Testis (tissue), 3 donors: ENCODE measurements around the gene VRK1. TPM values are rescaled to one million over a fixed set of nuclear protein-coding genes. Genes with fewer than 3 reads are reported as not detected.

Experiments
- DNase-seq: peaks from one replicate; pipeline ENCODE4 v3.0.0-alpha.2; 2019
- H3K27ac ChIP-seq, 2 donors: fragments of 200-600 bp; sonication (generic); one replicate each; pipeline ENCODE4 v1.5.1; 2019
- H3K27me3 ChIP-seq: fragments of 200-600 bp; sonication (generic); one replicate; pipeline ENCODE4 v1.5.1; 2019
- H3K36me3 ChIP-seq: fragments of 200-600 bp; sonication (generic); one replicate; pipeline ENCODE4 v1.5.1; 2017; ENCODE audit warnings: low read depth; ENCODE audit errors: missing control alignments
- H3K4me1 ChIP-seq: fragments of 200-600 bp; sonication (generic); one replicate; pipeline ENCODE4 v1.5.1; 2019
- H3K4me3 ChIP-seq, 2 donors: fragments of 200-600 bp; sonication (generic); one replicate each; pipeline ENCODE4 v1.5.1; 2017 to 2019
- H3K9me3 ChIP-seq: fragments of 200-600 bp; sonication (generic); one replicate; pipeline ENCODE4 v1.5.1; 2017
- POLR2A ChIP-seq: fragments of 450-650 bp; IDR thresholded peaks from one replicate; pipeline ENCODE4 v1.6.1; 2017; ENCODE audit warnings: antibody characterized with exemption, mild to moderate bottlenecking, moderate library complexity
- WGBS, 2 donors: methylation state at CpG; one replicate each; pipeline ENCODE4 v1.1.5; 2018; 5-methylcytosine and 5-hydroxymethylcytosine counted together
- intact Hi-C: fragments of 100-400 bp; cut with DNase I; formaldehyde crosslinking; loops from one replicate; pipeline ENCODE4 v1.15.1; 2023; ENCODE audit warnings: low total_unique reads
- polyA plus RNA-seq: library from polyadenylated mRNA; stranded (reverse); fragments of 350-450 nt; fragmentation: Illumina TruSeq; extraction: RNeasy Lipid Tissue Mini Kit (QIAGEN cat#74804); gene quantifications from one replicate; pipeline ENCODE4 v1.2.3, GENCODE V29; 2014; ENCODE audit warnings: low read depth, low replicate concordance; ENCODE audit not compliant: insufficient read depth
- total RNA-seq, 2 donors: library from RNA; depleted of rRNA; stranded (reverse); fragments of >200 nt; gene quantifications; one replicate each; pipeline ENCODE4 v1.2.3, GENCODE V29; 2016
- TF ChIP-seq, protein P1 (sequence below), 3 experiments: fragments of 450-650 bp in 2 of 3; fragments of 200-600 bp in 1 of 3; sonication (generic) in 1 of 3; IDR thresholded peaks; one replicate each; pipeline ENCODE4 v1.5.1; 2016 to 2019; ENCODE audit warnings: antibody characterized with exemption in 3 of 3, mild to moderate bottlenecking in 2 of 3, moderate library complexity in 1 of 3

The VRK1 gene
- total and polyA plus RNA-seq, 3 donors from 2014 or later, result 44.7 to 52.0 (median 49.2) TPM

DNA sequence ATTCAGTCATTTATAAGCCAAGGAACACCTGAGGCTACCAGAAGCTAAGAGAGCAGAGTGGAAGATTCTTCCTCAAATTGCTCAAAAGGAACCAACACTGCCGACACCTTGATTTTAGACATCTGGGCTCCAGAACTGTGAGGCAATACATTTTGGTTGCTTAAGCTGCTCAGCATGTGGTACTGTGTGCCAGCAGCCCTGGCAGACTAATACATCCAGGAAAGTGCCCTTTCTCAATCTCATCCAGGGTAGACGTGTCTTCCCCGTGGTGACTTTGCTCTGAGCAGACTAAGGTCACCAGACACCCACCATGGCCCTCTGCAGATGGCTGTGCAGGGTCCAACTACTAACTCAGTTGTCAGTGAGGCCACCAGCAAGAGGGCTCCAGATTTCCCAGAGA lies 122.8 kb downstream of the VRK1 start:
- no peak overlapping the region for H3K4me3 ChIP-seq
- 86 to 92% methylated on average over 2 to 3 of the region's 3 CpGs for WGBS, 2 donors
- no peaks in the 10 kb centered on the region for H3K9me3 ChIP-seq
- no peaks in the 10 kb centered on the region for H3K27me3 ChIP-seq
- TF ChIP-seq, protein P1, sequence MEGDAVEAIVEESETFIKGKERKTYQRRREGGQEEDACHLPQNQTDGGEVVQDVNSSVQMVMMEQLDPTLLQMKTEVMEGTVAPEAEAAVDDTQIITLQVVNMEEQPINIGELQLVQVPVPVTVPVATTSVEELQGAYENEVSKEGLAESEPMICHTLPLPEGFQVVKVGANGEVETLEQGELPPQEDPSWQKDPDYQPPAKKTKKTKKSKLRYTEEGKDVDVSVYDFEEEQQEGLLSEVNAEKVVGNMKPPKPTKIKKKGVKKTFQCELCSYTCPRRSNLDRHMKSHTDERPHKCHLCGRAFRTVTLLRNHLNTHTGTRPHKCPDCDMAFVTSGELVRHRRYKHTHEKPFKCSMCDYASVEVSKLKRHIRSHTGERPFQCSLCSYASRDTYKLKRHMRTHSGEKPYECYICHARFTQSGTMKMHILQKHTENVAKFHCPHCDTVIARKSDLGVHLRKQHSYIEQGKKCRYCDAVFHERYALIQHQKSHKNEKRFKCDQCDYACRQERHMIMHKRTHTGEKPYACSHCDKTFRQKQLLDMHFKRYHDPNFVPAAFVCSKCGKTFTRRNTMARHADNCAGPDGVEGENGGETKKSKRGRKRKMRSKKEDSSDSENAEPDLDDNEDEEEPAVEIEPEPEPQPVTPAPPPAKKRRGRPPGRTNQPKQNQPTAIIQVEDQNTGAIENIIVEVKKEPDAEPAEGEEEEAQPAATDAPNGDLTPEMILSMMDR (IDR thresholded peaks at IDR 0.05), result no peak
- no peak for TF ChIP-seq POLR2A
- intact Hi-C loops, result no loop called here
- no peaks in the 10 kb centered on the region for H3K36me3 ChIP-seq
- H3K4me1 ChIP-seq, result no peaks in the 10 kb centered on the region
- no peak overlapping the region for H3K27ac ChIP-seq
- no peak for DNase-seq

DNA sequence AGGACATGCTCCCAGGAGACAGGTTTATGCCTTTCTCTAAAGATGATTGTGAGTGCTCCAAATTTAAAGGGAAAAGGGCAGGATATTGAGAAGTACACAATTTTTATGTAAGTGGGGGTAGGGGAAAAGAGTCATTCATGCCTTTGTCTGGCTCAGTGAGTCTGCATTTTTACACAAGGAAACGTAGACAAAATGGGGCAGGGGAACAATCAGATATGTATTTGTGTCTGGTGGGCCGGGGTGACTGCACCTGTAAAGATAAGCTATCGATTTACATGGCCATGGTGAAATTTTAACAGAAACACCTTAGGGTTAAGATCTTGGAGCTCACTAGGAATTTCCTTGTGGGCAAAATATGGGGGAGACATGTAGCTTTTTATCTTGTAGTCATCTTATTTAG lies 123.6 kb downstream of the VRK1 start:
- no peaks in the 10 kb centered on the region for H3K27me3 ChIP-seq
- H3K9me3 ChIP-seq, result no peaks in the 10 kb centered on the region
- no peaks in the 10 kb centered on the region for H3K4me1 ChIP-seq
- H3K36me3 ChIP-seq, result no peaks in the 10 kb centered on the region
- intact Hi-C loops, result no loop called here
- H3K27ac ChIP-seq, result no peak overlapping the region
- DNase-seq, result no peak
- TF ChIP-seq POLR2A, result no peak
- TF ChIP-seq, protein P1 (IDR thresholded peaks at IDR 0.05), result no peak
- no peak overlapping the region for H3K4me3 ChIP-seq
- 83 to 93% methylated on average over 3 of the region's 3 CpGs for WGBS, 2 donors

DNA sequence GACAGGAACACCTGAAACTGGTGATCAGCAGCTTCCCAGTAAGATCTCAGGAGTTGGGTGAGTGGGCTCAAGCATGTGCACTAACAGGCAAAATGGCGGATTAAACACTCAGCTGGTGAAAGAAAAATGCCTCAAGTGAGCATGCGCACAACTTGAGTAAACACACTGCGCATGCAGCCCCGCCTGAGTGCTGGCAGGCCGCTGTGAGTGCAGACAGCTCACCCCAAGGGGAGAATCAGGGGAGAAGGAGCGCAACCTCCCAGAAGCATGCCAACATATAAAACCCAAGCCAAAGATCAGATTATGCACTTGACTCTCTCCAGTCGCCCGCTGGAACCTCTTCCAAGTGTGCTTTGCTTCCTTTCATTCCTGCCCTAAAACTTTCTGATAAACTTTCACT lies 125.8 kb downstream of the VRK1 start:
- DNase-seq, result no peak
- no peak for TF ChIP-seq POLR2A
- TF ChIP-seq, protein P1 (IDR thresholded peaks at IDR 0.05), result no peak
- H3K9me3 ChIP-seq, result no peaks in the 10 kb centered on the region
- intact Hi-C loops, result no loop called here
- H3K27ac ChIP-seq, result no peak overlapping the region
- H3K36me3 ChIP-seq, result no peaks in the 10 kb centered on the region
- H3K4me3 ChIP-seq, result no peak overlapping the region
- H3K4me1 ChIP-seq, result no peaks in the 10 kb centered on the region
- WGBS, 2 donors, result 95 to 96% methylated on average over 8 of the region's 8 CpGs
- no peaks in the 10 kb centered on the region for H3K27me3 ChIP-seq

DNA sequence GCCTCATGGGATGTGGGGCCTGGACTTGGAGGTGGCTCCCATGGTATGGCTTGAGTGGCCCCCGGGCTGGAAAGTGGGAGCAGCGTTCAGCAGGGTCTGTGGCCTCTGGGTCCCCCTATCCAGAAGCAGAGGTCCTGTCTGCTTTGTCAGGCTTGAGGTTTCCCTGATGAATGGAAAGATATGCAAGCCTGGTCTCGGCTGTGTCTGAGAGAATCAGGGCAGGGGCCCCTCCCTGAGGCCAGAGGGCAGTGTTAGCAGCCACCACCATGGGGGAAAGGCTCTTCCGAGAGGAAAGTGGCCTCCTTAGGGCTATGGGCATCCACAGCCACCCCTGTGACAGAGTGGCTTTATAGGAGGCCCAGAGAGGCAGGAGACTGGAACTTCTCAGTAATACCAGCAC lies 128.2 kb downstream of the VRK1 start:
- Histone ChIP-seq H3K4me1 (no peaks in the 10 kb centered on the region), H3K27me3 (no peaks in the 10 kb centered on the region), H3K27ac (no peak overlapping the region), H3K4me3 (no peak overlapping the region), H3K9me3 (no peaks in the 10 kb centered on the region), H3K36me3 (no peaks in the 10 kb centered on the region)
- intact Hi-C loops, result no loop called here
- 79 to 83% methylated on average over 2 to 4 of the region's 4 CpGs for WGBS, 2 donors
- TF ChIP-seq, protein P1 (IDR thresholded peaks at IDR 0.05), result no peak
- no peak for TF ChIP-seq POLR2A
- DNase-seq, result no peak

DNA sequence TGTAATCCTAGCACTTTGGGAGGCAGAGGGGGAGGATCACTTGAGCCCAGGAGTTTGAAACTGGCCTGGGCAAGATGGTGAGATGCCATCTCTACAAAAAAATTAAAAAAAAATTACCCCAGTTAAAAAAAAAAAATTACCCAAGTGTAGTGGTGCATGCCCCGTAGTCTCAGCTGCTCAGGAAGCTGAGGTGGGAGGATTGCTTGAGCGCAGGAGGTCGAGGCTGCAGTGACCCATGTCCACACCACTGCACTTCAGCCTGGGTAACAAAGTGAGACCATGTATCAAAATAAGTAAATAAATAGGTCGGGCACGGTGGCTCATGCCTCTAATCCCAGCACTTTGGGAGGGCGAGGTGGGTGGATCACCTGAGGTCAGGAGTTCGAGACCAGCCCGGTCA lies 128.8 kb downstream of the VRK1 start:
- Histone ChIP-seq H3K4me3 (no peak overlapping the region), H3K27me3 (no peaks in the 10 kb centered on the region), H3K9me3 (no peaks in the 10 kb centered on the region), H3K27ac (no peak overlapping the region), H3K36me3 (no peaks in the 10 kb centered on the region), H3K4me1 (no peaks in the 10 kb centered on the region)
- no peak for DNase-seq
- 77 to 80% methylated on average over 8 of the region's 8 CpGs for WGBS, 2 donors
- TF ChIP-seq, protein P1 (IDR thresholded peaks at IDR 0.05), result no peak
- no peak for TF ChIP-seq POLR2A
- intact Hi-C loops, result no loop called here
